ENCODE data around the gene ALOX5AP.

DNA sequence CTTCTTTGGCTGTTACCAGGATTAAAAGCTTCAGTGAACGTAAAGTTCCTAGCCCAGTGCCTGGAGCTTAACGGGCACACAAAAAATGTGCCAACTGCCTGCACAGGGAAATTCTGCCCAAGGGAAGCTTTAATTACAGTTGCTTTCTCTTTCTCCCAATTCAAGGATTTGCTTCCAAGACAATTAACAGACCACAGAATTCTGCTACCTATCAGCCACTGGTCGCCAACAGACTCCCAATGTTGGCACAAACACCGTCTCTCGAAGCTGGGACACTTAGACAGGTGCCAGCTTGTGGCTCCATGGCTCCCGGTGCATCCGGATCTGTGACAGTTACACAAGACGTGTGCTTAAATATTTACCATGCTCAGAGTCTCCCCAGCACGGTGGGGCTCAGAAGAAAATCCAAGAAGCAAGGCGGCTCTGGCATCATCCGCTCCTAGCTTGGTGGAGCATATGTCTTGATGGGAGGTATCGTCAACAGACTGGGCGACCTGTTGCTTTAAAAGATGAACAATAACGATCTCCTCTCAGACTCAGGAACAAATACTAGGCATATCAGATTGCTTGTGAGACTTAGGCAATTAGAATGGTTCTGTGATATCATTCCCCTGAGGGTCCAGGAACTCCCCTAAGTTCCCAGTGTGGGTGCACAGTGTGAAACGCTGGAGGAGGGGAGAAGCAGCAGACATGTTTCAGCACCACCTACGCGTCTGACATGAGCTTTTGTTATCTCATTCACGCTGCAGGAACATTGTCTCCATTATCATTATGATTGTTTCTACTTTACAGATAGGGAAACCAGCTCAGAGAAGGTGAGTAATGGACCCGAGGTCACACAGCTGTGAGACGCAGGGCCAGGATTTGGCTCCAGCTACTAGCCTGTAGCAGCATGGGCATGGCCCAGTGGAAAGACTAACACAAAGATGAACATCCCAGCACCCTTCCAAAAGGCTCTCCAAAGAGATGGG lies 61.6 kb downstream of the ALOX5AP start:
- TF ChIP-seq, protein P1, sequence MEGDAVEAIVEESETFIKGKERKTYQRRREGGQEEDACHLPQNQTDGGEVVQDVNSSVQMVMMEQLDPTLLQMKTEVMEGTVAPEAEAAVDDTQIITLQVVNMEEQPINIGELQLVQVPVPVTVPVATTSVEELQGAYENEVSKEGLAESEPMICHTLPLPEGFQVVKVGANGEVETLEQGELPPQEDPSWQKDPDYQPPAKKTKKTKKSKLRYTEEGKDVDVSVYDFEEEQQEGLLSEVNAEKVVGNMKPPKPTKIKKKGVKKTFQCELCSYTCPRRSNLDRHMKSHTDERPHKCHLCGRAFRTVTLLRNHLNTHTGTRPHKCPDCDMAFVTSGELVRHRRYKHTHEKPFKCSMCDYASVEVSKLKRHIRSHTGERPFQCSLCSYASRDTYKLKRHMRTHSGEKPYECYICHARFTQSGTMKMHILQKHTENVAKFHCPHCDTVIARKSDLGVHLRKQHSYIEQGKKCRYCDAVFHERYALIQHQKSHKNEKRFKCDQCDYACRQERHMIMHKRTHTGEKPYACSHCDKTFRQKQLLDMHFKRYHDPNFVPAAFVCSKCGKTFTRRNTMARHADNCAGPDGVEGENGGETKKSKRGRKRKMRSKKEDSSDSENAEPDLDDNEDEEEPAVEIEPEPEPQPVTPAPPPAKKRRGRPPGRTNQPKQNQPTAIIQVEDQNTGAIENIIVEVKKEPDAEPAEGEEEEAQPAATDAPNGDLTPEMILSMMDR (conservative IDR thresholded peaks at IDR 0.05; ENCODE audit: low read depth, low read length) = no peak
- no peak for TF ChIP-seq EZH2 (IDR thresholded peaks at IDR 0.05; ENCODE audit: low read length, unreplicated experiment)

Measured in PC-3 (cell line).